HG03108 (cell line): ENCODE results near the gene RAB40C.
A peak's percentile ranks its signal among the peaks of the same experiment; 100 is the strongest.

Experiments used
- ATAC-seq: cut with Tn5 transposase; IDR thresholded peaks from one replicate; pipeline ENCODE4 v1.9.1; 2021; ENCODE audit warnings: moderate library complexity; ENCODE audit not compliant: unreplicated experiment

RAB40C gene

DNA sequence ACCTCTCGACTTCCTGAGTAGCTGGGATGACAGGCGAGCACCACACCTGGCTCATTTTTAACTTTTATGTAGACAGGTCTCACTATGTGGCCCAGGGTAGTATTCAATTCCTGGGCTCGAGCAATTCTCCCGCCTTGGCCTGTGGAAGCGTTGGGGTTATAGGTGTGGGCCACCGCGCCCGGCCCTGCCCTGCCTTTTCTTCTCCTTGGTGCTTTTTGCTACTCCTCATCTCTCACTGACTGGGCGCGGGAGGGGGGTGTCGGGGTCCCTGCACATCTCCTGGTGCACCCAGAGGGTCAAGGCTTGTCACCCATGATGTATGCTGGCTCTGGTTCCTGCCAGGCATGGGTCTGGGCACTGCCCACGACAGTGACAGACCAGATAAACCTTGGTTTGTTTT, 54.7 kb downstream of the RAB40C start:
- ATAC-seq = no peak

DNA sequence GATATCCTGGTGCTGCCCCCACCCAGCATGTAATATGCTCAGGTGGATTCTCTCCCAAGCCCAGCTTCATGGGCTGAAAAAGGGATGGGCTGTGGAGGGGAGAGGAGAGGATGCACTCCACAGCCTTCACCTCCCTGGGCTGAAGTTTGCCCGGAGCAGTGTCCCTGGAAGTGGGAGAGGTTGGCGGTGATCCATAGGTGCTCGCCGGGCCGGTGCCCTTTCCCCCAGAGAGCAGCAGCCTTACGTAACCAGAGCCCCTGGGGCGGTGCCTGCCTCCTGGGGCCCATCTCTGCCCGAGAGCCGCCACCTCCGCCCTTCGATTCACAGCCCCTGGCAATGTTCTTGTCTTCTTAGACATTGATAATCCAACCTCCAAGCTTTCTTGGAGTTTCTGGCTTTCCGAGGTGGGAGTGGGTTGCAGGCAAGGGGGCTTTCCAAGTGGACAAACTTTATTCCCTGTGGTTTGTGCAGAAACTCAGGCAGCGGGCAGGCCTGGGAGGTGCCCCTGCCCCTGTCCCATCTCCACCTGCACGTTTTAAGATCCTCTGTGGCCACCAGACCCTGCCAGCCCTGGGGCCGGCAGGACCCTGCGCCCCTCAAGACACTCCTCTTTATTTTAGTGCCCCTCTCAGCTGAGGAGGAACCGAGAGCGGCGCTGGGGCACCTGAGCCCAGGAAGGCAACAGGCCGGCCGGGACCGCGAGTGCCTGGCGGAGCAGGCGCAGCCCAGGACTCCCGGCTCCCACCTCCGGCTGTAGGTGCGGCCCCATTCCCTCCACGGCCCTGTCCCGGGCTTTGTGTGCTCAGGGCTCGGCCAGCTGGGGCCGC, 56.2 kb downstream of the RAB40C start:
- no peak for ATAC-seq

DNA sequence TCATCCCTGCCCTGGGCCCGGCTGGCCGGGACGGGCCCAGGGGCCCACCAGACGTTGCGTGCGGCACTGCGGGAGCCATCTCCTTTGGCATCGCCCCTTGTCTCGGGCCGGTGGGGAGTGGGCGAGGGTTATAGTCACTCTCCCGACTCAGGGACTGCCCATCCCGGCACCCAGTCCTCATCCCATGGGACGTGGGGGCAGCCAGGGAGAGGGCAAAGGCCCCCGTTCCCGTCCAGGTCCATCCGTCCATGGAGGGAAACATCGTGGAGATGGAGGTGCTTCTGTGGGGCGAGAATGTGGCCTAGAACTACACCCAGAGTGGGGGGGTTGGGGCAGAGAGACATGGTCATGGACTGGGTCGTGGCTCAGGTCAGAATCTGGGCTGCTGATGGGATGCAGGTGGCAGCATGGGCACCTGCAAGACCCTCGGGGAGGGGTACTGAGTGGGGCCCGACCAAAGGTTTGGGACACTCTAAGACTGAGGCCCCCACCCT, 56.9 kb downstream of the RAB40C start:
- no peak for ATAC-seq

DNA sequence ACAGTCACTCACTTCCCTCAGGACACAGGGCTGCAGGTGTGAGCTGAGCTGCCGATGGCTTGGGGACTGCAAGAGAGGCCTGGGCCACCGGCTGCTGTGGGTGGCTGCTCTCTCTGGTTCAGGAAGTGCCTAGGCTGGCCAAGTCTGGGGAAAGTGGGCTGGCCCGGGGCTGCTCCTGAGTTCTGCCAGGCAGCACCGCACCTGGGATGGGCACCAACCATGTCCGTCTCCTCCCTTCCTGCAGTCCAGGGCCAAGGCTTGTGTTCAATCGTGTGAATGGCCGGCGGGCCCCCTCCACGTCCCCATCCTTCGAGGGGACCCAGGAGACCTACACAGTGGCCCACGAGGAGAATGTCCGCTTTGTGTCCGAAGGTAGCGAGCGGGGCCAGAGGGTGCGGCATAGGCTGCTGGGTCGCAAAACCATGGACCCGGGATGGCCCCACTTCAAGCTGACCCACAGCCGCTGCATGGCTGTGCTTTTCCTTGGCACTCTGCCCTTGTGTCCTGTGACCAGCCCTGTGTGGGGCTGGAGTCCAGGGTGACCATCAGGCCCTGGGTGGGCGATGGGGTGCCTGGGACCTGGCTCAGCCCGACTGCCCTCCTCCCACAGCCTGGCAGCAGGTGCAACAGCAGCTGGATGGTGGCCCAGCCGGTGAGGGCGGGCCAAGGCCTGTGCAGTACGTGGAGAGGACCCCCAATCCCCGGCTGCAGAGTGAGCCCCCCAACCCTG, 57.5 kb downstream of the RAB40C start:
- no peak for ATAC-seq

DNA sequence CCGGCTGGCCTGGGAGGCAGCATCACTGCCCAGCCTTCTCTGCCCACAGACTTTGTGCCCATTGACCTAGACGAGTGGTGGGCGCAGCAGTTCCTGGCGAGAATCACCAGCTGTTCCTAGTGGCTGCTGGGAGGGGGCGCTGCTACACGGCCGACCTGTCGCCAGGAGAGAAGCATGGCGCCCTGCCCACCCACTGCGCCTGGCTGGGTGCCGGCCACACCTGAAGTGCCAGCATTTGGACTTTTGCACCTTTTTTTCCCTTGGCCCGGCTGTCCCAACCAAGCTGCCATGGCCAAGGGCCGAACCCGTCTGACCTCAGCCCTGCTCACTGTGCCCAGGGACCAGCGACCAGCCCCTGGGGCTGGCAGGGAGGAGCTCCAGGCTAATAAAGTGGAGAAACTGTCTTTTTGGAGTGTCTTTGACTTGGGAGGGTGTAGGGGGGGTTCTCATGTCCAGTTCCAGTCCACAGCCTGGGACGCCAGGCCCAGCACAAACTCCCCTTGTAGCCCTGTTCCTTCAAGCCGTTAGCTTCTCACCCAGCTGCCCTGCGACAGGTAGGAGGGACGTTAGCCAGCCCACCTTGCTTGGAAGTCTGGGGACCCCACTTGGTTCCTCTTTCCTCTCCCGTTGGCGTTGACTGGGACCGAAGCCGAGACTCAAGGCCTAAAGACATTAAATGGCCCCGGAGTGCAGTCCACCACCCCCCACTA, 58.4 kb downstream of the RAB40C start:
- ATAC-seq = no peak

DNA sequence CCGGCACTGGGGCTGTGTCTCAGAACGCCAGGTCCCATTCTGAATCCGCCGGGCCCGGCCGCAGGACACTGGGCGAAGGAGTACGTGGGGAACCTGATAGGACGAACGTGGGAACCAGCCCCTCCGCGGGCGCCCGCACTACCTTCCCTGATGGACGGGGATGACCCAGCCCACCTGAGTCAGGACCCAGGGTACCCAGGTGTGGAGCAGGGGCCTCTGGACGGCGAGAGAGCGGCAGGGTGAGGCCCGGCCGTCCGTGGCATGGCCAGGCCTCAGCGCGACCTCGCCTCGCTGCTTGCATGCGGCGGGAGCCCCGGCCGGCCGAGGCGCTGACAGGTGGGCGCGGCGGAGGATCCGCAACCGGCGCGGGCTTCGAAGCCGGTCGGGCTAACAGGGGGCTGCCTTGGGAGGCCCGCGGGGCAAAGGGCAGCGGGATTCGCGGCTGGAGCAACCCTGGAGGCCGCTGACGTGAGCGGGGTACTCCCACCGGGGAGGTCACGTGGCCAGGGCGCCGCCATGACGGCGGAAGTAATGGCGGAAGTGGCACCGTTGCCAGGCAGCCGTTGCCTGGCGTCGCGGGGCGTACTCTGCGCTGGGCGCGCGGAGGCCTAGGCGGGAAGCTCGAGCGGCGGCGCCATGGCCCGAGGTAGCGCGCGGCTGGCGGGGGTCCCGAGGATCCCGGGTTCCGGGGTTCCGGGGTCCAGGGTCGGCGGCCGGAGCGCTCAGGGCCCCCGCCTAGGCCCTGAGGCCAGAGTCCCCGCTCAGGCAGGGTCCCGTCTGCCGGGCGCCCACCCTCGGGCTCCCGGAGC, 59.1 kb downstream of the RAB40C start, which contains the start of gene WDR90:
Gene WDR90 (plus strand): TSS at position 585 of the 809 bp plus-strand sequence. CDS start 52 bp downstream, at position 637.
- ATAC-seq = peak; percentile 71

DNA sequence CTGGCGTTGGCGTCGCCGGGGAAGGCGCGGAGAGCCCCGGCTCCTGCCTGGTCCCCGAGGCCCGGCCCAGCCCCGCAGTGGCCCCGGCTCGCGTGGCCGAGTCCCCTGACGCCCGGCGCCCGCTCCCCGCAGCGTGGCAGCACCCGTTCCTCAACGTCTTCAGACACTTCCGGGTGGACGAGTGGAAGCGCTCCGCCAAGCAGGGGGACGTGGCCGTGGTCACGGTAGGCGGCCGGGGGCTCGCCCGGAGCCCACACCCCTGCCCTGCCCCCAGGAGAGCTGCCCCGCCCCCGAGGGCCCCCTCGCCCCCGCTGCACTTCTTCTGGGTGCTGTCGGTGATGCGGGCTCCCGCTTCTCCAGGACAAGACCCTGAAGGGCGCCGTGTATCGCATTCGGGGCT, 59.8 kb downstream of the RAB40C start:
- no peak for ATAC-seq

DNA sequence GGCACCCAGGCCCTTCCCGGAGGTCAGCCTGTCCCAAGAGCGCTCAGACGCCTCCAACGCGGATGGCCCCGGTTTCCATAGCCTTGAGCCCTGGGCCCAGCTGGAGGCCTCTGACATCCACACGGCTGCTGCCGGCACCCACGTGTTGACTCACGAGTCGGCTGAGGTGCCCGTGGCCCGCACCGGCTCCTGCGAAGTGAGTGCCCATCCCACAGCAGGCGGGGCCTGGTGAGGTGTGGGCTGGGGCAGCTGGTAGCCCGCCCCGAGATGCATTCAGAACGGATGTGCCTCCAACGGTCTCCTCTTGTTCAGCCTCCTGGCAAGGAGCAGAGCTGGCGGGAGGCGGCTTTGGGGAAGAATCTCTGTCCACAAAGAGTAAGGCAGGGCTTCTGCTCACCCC, 62.0 kb downstream of the RAB40C start:
- ATAC-seq = no peak

DNA sequence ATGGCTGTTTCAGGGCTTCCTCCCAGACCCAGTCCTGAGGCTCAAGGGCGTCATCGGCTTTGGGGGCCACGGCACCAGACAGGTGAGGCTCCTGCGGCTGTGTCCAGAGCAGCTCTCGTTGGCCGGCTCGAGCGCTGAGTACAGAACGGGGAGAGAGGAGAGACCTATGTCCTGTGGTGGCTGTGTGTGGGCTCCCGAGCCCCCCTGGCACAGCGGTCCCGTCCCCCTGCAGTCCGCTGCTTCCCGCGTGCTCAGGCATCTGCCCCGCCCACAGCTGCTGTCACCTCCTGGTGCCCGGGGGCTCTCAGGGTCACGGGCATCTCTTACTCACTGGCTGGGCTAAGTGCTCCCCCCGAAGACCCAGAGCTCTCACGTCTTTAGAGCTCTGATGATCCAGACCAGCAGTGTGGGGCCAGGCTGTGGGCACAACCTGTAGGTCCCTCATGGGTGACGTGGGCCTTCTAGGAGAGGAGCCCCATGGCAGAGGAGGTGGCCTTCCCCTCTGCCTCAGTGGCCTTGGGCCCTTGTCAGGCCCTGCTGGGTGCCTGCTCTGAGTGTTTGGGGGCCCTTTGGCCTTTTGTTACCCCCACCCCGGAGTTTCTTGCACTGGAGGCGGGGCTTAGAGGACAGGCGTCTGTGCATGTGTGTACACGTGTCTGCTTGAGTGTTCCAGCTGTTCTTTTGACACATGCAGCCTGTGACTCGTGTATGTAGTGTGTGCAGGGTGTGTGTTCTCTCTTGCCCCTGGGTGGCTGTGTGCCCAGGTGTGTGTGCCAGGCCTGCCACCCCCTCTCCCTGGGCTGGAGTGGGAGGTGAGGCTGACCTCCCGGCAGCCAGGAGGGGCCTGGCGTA, 62.8 kb downstream of the RAB40C start:
- no peak for ATAC-seq

DNA sequence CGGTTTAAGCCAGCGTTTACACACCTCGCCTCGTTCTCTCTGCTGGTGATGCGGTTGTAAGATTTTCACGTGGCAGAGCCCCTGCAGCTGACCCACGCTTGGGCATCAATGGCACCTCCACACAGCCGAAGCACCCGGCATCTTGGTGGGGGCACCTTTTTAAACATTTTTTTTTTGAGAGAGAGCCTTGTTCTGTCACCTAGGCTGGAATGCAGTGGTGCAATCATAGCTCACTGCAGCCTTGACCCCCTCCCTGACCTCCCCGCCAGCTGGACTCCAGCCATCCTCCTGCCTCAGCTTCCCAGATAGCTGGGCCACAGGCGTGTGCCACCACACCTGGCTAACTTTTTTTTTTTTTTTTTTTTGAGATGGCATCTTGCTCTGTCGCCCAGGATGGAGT, 64.2 kb downstream of the RAB40C start:
- no peak for ATAC-seq

DNA sequence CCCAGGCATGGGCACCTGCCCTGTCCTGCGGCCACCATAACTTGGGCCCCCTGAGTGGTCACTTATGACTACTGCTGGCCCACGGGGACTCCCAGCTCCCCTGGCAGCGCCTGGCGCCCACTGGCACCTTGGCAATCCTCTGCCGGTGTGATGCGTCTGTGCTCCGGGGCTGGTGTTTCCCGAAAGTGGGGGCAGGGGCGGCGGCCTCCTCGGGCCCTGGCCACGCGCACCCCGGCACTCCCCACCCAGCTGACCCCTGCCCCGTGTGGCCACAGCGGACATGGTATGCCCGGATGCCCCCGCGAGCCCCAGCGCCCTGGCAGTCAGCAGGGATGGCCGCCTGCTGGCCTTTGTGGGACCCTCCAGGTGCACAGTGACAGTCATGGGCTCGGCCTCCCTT, 67.6 kb downstream of the RAB40C start:
- no peak for ATAC-seq

DNA sequence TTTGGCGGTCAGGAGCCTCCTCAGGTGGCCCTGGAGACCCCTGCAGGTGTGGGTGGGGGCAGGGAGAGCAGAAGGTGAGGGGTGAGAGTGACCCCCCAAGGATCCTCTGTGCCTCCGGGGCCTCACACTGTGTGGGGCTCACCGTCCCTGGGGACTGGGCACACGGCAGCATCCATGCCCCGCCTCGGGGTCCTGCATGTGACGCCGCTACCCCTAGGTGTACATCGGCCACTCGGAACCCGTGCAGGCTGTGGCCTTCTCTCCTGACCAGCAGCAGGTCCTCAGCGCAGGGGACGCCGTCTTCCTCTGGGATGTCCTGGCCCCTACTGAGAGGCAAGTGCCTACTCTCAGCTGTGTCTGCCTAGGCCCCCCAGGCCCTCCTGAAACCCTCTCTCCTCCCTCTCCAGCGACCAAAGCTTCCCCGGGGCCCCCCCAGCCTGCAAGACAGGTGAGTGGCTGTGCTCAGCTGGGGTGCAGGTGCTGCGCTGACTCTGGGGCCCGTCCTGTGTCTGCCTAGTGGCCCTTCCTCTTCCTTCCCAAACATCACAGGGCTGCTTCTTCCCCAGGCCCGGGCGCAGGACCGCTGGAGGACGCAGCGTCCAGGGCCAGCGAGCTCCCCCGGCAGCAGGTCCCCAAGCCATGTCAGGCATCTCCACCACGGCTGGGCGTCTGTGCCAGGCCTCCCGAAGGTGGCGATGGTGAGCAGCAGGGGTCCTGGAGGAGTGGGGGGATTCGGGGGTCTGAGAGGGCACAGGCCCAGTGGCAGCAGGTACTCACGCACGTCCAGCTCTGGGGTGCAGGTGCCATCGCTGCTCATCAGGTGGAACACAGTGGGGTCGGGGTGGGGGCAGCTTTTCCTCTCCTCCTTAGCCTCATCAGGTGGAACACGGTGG, 69.1 kb downstream of the RAB40C start:
- no peak for ATAC-seq

DNA sequence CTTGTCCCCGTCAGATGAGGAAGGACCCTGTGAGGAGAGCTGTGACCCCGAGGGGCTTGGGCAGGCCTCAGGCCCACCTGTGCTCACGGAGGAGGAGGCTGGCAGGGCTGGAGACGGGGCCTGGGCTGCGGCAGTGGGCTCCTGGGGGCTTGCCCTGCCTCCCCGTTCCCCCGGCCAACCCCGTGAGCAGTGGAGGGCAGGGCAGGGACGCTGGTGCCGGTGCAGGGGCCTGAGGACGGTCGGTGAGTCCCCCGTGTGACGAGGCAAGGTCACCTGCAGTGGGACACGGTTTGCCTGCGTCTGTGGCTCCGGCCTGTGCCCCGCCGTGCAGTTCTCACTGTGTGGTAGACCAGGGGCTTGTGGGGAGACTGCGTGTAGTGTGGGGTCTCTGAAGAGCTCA, 69.8 kb downstream of the RAB40C start:
- ATAC-seq = no peak

DNA sequence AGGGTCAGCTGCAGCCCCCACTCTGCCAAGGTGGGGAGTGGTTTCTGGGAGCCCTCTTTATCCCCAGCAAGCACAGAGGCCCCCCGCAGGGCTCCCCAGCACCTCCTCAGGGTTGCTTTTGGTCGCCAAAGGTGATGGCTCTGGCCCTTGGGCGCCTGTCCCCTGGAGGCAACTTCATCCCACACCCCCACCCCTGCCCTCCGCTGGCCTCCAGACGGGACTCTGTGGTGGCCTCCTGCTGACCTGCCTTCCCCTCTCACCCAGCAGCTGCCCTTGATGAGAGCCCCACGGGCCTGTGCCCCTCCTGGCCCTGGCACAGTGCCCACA, 70.2 kb downstream of the RAB40C start:
- no peak for ATAC-seq

DNA sequence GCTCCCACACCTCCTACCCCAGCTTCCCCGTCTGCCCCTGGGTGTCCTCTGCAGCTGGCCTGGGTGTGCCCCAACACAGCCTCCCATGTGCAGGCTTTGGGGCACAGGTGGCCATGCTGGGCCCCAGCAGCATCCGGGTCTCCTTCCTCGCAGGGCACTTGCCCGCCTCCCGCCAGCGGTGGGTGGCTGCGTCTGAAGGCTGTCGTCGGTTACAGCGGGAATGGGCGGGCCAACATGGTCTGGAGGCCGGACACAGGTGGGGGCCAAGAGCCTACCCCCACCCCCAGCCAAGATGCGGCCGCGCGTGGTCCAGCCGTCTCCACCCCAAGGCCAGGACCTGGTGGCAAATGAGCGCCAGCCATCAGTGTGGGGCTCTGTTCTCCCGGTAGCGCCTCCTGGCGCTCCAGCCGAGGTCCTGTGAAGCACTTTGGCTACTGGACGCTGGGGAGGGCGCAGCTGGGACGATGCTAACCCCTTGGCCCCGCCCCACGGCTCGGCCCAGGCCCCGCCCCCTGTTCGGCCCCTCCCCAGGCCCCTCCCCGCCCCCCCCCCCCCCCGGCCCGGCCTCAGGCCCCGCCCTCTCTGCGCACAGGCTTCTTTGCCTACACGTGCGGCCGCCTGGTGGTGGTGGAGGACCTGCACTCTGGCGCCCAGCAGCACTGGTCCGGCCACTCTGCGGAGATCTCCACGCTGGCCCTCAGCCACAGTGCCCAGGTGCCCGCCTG, 70.8 kb downstream of the RAB40C start:
- ATAC-seq = peak; percentile 53

DNA sequence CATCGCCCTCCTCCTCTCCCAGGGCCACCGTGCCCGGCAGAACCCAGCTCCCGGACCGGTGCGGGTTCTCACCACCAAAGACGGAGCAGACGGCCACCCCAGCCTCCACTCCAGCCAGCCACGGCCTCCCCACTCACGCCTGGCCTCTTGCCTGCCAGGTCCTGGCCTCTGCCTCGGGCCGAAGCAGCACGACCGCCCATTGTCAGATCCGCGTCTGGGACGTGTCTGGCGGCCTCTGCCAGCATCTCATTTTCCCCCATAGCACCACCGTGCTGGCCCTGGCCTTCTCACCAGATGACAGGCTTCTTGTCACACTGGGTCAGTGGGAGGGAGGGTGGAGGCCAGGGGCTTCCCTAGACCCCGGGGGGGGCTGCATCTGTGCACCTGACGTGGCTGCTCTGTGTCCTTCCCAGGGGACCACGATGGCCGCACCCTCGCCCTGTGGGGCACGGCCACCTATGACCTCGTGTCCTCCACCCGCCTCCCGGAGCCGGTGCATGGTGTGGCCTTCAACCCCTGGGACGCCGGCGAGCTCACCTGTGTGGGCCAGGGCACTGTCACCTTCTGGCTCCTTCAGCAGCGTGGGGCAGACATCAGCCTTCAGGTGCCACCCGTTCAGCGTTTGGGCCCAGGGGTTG, 71.4 kb downstream of the RAB40C start:
- ATAC-seq = no peak

DNA sequence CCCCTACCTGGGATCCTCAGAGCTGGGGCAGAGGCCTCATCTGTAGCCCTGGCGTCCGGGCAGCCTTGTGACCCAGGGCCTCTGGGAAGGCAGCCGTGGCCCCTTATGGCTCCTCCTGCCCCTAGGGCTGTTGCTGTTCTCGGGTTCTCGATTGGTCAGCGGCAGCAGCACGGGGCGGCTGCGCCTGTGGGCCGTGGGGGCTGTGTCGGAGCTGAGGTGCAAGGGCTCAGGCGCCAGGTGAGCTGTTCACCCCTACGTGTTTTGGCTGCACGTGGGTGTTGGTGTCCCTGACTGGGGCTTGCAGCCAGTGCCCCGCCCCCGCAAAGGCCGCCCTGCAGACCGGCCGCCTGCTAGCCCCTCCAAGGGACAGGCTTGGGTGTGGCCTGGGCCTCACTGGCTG, 72.2 kb downstream of the RAB40C start:
- no peak for ATAC-seq

DNA sequence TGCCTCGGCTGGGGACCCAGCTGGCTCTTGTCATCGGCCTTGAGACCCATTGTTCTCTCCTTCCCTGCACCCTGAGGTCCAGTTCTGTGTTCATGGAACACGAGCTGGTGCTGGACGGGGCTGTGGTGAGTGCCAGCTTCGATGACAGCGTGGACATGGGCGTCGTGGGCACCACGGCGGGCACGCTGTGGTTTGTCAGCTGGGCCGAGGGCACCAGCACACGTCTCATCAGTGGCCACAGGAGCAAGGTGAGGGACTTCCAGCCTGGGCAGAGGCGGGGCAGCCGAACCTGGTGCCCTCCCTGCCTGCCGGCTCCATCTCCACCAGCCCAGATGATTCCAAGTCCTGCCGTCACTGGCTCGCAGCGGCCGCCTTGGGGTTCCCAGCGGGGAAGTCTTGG, 72.7 kb downstream of the RAB40C start:
- ATAC-seq = no peak
